ENCODE data around the gene PC.

PC gene

GRCh38 chr11:66978229-66978628 lies 20.0 kb upstream of the PC start:
- Histone ChIP-seq H3K4me3 (ENCODE audit: low read length) (no peak overlapping the region), H3K9me3 (ENCODE audit: insufficient read depth, low read depth, low read length) (peaks cover 7% of the 10 kb centered on the region; the same call in 1 of the 2 replicates), H3K27me3 (ENCODE audit: insufficient read depth, low read length) (no peaks in the 10 kb centered on the region), H3K36me3 (ENCODE audit: insufficient read depth, low read depth, low read length) (no peaks in the 10 kb centered on the region), H3K27ac (ENCODE audit: low read length) (no peak overlapping the region), H3K9ac (ENCODE audit: low read depth, low read length) (no peak overlapping the region), H3K4me1 (ENCODE audit: insufficient read depth, low read length) (no peaks in the 10 kb centered on the region)

GRCh38 chr11:66976925-66977324 lies 18.7 kb upstream of the PC start:
- H3K9ac ChIP-seq (ENCODE audit: low read depth, low read length): no peak overlapping the region
- no peak overlapping the region for H3K27ac ChIP-seq (ENCODE audit: low read length)
- no peaks in the 10 kb centered on the region for H3K27me3 ChIP-seq (ENCODE audit: insufficient read depth, low read length)
- no peaks in the 10 kb centered on the region for H3K4me1 ChIP-seq (ENCODE audit: insufficient read depth, low read length)
- no peaks in the 10 kb centered on the region for H3K36me3 ChIP-seq (ENCODE audit: insufficient read depth, low read depth, low read length)
- H3K9me3 ChIP-seq (ENCODE audit: insufficient read depth, low read depth, low read length): peaks cover 7% of the 10 kb centered on the region; the same call in 1 of the 2 replicates
- no peak overlapping the region for H3K4me3 ChIP-seq (ENCODE audit: low read length)

- H3K9me3 ChIP-seq (ENCODE audit: insufficient read depth, low read depth, low read length): peaks cover 7% of the 10 kb centered on the region; the same call in 1 of the 2 replicates
- no peak overlapping the region for H3K27ac ChIP-seq (ENCODE audit: low read length)
- no peaks in the 10 kb centered on the region for H3K36me3 ChIP-seq (ENCODE audit: insufficient read depth, low read depth, low read length)
- no peak overlapping the region for H3K4me3 ChIP-seq (ENCODE audit: low read length)
- no peaks in the 10 kb centered on the region for H3K27me3 ChIP-seq (ENCODE audit: insufficient read depth, low read length)
- no peaks in the 10 kb centered on the region for H3K4me1 ChIP-seq (ENCODE audit: insufficient read depth, low read length)
- no peak overlapping the region for H3K9ac ChIP-seq (ENCODE audit: low read depth, low read length)
Observed at GRCh38 chr11:66976028-66976467, 17.9 kb upstream of the PC start.

- H3K36me3 ChIP-seq (ENCODE audit: insufficient read depth, low read depth, low read length): no peaks in the 10 kb centered on the region
- no peak overlapping the region for H3K27ac ChIP-seq (ENCODE audit: low read length)
- no peak overlapping the region for H3K4me3 ChIP-seq (ENCODE audit: low read length)
- H3K9me3 ChIP-seq (ENCODE audit: insufficient read depth, low read depth, low read length): peaks cover 7% of the 10 kb centered on the region; the same call in 1 of the 2 replicates
- H3K27me3 ChIP-seq (ENCODE audit: insufficient read depth, low read length): no peaks in the 10 kb centered on the region
- H3K4me1 ChIP-seq (ENCODE audit: insufficient read depth, low read length): no peaks in the 10 kb centered on the region
- no peak overlapping the region for H3K9ac ChIP-seq (ENCODE audit: low read depth, low read length)
Observed at GRCh38 chr11:66975405-66976027, 17.3 kb upstream of the PC start.

GRCh38 chr11:66974724-66975404 lies 16.7 kb upstream of the PC start, which contains the start of gene C11orf86:
TSS of gene C11orf86 (plus strand) at chr11:66975304. CDS start at chr11:66975363, 59 bp downstream.
- H3K4me3 ChIP-seq (ENCODE audit: low read length): no peak within 1 kb of the TSS
- no peak within 1 kb of the TSS for H3K27ac ChIP-seq (ENCODE audit: low read length)
- H3K4me1 ChIP-seq (ENCODE audit: insufficient read depth, low read length): no peaks in the 10 kb centered on the region
- H3K9me3 ChIP-seq (ENCODE audit: insufficient read depth, low read depth, low read length): peaks cover 7% of the 10 kb centered on the region; the same call in 1 of the 2 replicates
- no peaks in the 10 kb centered on the region for H3K36me3 ChIP-seq (ENCODE audit: insufficient read depth, low read depth, low read length)
- H3K27me3 ChIP-seq (ENCODE audit: insufficient read depth, low read length): no peaks in the 10 kb centered on the region
- no peak within 1 kb of the TSS for H3K9ac ChIP-seq (ENCODE audit: low read depth, low read length)

- H3K27me3 ChIP-seq (ENCODE audit: insufficient read depth, low read length): no peaks in the 10 kb centered on the region
- no peak overlapping the region for H3K27ac ChIP-seq (ENCODE audit: low read length)
- 0 out of 2 replicates have a peak, but pooled peaks cover under 1% of the 10 kb centered on the region for H3K9me3 ChIP-seq (ENCODE audit: insufficient read depth, low read depth, low read length)
- no peak overlapping the region for H3K9ac ChIP-seq (ENCODE audit: low read depth, low read length)
- H3K4me1 ChIP-seq (ENCODE audit: insufficient read depth, low read length): no peaks in the 10 kb centered on the region
- no peaks in the 10 kb centered on the region for H3K36me3 ChIP-seq (ENCODE audit: insufficient read depth, low read depth, low read length)
- H3K4me3 ChIP-seq (ENCODE audit: low read length): no peak overlapping the region
Observed at GRCh38 chr11:66973956-66974580, 15.9 kb upstream of the PC start.

- Histone ChIP-seq H3K27me3 (ENCODE audit: insufficient read depth, low read length) (no peaks in the 10 kb centered on the region), H3K4me1 (ENCODE audit: insufficient read depth, low read length) (no peaks in the 10 kb centered on the region), H3K27ac (ENCODE audit: low read length) (no peak overlapping the region), H3K9ac (ENCODE audit: low read depth, low read length) (no peak overlapping the region), H3K4me3 (ENCODE audit: low read length) (no peak overlapping the region), H3K9me3 (ENCODE audit: insufficient read depth, low read depth, low read length) (no peaks in the 10 kb centered on the region), H3K36me3 (ENCODE audit: insufficient read depth, low read depth, low read length) (no peaks in the 10 kb centered on the region)
Observed at GRCh38 chr11:66971488-66971887, 13.3 kb upstream of the PC start.

- no peaks in the 10 kb centered on the region for H3K27me3 ChIP-seq (ENCODE audit: insufficient read depth, low read length)
- no peak overlapping the region for H3K9ac ChIP-seq (ENCODE audit: low read depth, low read length)
- H3K36me3 ChIP-seq (ENCODE audit: insufficient read depth, low read depth, low read length): no peaks in the 10 kb centered on the region
- H3K27ac ChIP-seq (ENCODE audit: low read length): no peak overlapping the region
- H3K4me3 ChIP-seq (ENCODE audit: low read length): no peak overlapping the region
- no peaks in the 10 kb centered on the region for H3K4me1 ChIP-seq (ENCODE audit: insufficient read depth, low read length)
- H3K9me3 ChIP-seq (ENCODE audit: insufficient read depth, low read depth, low read length): no peaks in the 10 kb centered on the region
Observed at GRCh38 chr11:66970807-66971442, 12.7 kb upstream of the PC start.

GRCh38 chr11:66970371-66970806 lies 12.2 kb upstream of the PC start:
- no peak overlapping the region for H3K4me3 ChIP-seq (ENCODE audit: low read length)
- H3K27ac ChIP-seq (ENCODE audit: low read length): no peak overlapping the region
- no peaks in the 10 kb centered on the region for H3K9me3 ChIP-seq (ENCODE audit: insufficient read depth, low read depth, low read length)
- H3K36me3 ChIP-seq (ENCODE audit: insufficient read depth, low read depth, low read length): no peaks in the 10 kb centered on the region
- H3K9ac ChIP-seq (ENCODE audit: low read depth, low read length): no peak overlapping the region
- no peaks in the 10 kb centered on the region for H3K27me3 ChIP-seq (ENCODE audit: insufficient read depth, low read length)
- no peaks in the 10 kb centered on the region for H3K4me1 ChIP-seq (ENCODE audit: insufficient read depth, low read length)

GRCh38 chr11:66969584-66970225 lies 11.5 kb upstream of the PC start:
- Histone ChIP-seq H3K4me1 (ENCODE audit: insufficient read depth, low read length) (no peaks in the 10 kb centered on the region), H3K27ac (ENCODE audit: low read length) (no peak overlapping the region), H3K9me3 (ENCODE audit: insufficient read depth, low read depth, low read length) (no peaks in the 10 kb centered on the region), H3K9ac (ENCODE audit: low read depth, low read length) (no peak overlapping the region), H3K27me3 (ENCODE audit: insufficient read depth, low read length) (no peaks in the 10 kb centered on the region), H3K36me3 (ENCODE audit: insufficient read depth, low read depth, low read length) (no peaks in the 10 kb centered on the region), H3K4me3 (ENCODE audit: low read length) (no peak overlapping the region)

- no peaks in the 10 kb centered on the region for H3K27me3 ChIP-seq (ENCODE audit: insufficient read depth, low read length)
- H3K9me3 ChIP-seq (ENCODE audit: insufficient read depth, low read depth, low read length): no peaks in the 10 kb centered on the region
- no peak overlapping the region for H3K4me3 ChIP-seq (ENCODE audit: low read length)
- H3K9ac ChIP-seq (ENCODE audit: low read depth, low read length): no peak overlapping the region
- H3K4me1 ChIP-seq (ENCODE audit: insufficient read depth, low read length): no peaks in the 10 kb centered on the region
- no peaks in the 10 kb centered on the region for H3K36me3 ChIP-seq (ENCODE audit: insufficient read depth, low read depth, low read length)
- H3K27ac ChIP-seq (ENCODE audit: low read length): no peak overlapping the region
Observed at GRCh38 chr11:66967670-66968425, 9.7 kb upstream of the PC start.
